GM19023 (cell line): ENCODE results near the gene KRTAP10-2.

ENCODE experiments used
- ATAC-seq: cut with Tn5 transposase; IDR thresholded peaks from one replicate; pipeline ENCODE4 v1.9.1; 2021; ENCODE audit warnings: mild to moderate bottlenecking, moderate library complexity; ENCODE audit not compliant: unreplicated experiment

Gene KRTAP10-2

DNA sequence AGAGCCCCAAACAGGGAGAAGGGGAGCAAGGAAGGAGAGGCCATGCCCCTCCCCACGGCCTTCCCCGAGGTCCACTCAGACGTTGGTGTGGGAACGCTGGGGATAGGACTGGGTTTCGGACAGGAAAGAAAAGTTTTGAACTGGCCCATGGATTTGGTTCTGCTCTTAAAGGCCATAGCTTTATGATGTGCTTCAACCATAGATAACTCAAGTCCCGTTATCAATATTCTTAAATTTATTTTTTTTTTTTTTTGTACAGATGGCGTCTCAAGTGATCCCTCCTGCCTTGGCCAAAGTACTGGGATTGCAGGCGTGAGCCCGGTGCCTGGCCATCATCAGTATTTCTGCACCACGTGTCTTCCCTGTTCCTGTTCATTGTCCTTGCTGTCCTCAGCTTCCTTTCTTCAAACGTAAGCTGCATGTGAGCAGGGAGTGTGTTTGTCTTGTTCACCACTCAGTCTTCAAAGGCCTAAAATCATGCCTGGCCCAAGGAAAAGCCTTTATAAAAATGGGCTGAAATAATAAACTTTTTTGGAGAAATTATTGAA, 10.5 kb downstream of the KRTAP10-2 start:
- ATAC-seq, result no peak

- no peak for ATAC-seq
These were observed 11.2 kb downstream of the KRTAP10-2 start, which contains the start of gene KRTAP10-1 for GRCh38 chr21:44539991-44540666. Gene KRTAP10-1, minus strand, starts transcription at chr21:44540195. Its CDS starts 45 bp downstream, at chr21:44540150.

GRCh38 chr21:44539046-44539445, 12.3 kb downstream of the KRTAP10-2 start:
- no peak for ATAC-seq

GRCh38 chr21:44537930-44538911, 13.1 kb downstream of the KRTAP10-2 start:
- ATAC-seq, result no peak

- ATAC-seq, result no peak
These were observed 15.3 kb downstream of the KRTAP10-2 start for GRCh38 chr21:44535963-44536362.

- ATAC-seq, result no peak
These were observed 16.6 kb downstream of the KRTAP10-2 start for GRCh38 chr21:44534688-44535087.

- no peak for ATAC-seq
These were observed 17.2 kb downstream of the KRTAP10-2 start for GRCh38 chr21:44533891-44534627.

- ATAC-seq, result no peak
These were observed 18.0 kb downstream of the KRTAP10-2 start for GRCh38 chr21:44533121-44533890.

- ATAC-seq, result no peak
These were observed 18.6 kb downstream of the KRTAP10-2 start for GRCh38 chr21:44532712-44533111.

GRCh38 chr21:44531606-44532564, 19.4 kb downstream of the KRTAP10-2 start:
- no peak for ATAC-seq

- no peak for ATAC-seq
These were observed 20.3 kb downstream of the KRTAP10-2 start for GRCh38 chr21:44530903-44531605.

DNA sequence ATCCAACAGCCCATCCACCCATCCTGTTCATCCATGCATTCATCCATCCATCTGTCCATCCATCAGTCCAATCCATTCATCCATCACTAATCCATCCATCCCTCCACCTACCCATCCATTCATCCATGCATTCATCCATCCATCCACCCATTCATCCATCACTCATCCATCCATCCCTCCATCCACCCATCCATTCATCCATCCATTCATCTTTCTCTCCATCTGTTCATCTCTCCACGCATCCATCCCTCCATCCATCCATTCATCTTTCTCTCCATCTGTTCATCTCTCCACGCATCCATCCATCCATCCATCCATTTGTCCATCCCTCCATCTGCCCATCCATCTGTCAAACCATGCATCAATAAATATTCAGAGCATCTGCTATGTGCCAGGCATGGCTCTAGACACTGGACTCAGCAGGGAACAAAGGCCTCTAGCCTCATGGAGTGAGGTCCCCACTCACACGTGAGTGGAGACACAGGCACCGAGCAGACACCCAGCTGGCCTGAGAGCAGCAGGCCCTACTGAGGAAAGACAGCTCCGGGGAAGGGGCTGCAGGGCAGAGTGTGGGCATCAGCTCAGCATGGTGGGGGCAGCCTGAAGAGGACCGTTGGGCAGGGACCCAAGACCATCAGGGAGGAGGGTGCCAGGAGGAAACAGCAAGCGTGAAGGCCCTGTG, 20.9 kb downstream of the KRTAP10-2 start:
- ATAC-seq, result no peak

DNA sequence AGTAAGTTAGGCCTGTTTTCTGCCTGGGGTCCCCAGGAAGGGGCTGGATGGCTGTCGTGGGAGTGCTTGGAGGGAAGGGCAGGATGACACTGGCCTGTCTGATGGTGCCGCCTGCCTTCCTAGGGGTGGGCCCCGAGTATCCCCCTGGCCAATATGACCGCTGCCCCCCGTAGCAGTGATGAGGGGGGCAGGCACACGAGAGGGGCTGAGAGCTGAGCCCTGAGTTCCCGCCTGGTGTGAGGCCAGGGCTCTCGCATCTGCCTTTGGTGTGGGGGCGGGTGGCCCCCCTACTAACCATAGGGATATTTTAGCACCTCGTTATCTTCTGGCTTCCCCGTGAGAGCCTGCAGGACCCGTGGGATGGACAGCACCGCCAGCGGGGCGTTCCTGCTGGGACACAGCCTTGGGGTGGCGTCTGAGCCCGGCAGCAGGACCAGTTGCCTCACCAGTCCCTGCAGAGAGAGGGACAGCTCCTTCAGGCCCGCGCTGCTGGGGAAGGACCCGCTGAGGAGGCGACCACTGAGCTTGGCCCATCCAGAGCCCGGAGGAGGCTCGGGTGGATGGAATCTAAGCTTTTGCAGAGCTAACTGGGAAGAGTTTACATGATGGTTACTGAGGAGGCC, 21.7 kb downstream of the KRTAP10-2 start:
- ATAC-seq, result no peak

- ATAC-seq, result no peak
These were observed 22.3 kb downstream of the KRTAP10-2 start for GRCh38 chr21:44529011-44529421.

DNA sequence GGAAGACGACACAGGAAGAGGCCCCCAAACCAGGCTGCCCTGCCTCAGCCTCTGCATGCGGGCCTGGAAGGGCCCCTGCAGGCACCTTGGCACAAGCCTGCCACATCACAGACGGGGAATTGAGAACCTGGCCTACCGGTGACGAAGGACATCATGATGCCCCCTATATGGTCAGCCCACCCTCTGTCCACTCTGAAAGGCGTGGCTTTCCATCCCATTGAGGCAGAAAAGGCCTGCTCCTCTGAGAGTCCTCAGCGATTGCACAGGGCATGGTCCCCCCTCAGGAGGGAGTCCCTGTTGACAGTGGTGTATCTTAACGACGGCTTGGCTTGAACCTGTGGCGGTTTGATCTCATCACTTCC, 22.7 kb downstream of the KRTAP10-2 start:
- ATAC-seq, result no peak

DNA sequence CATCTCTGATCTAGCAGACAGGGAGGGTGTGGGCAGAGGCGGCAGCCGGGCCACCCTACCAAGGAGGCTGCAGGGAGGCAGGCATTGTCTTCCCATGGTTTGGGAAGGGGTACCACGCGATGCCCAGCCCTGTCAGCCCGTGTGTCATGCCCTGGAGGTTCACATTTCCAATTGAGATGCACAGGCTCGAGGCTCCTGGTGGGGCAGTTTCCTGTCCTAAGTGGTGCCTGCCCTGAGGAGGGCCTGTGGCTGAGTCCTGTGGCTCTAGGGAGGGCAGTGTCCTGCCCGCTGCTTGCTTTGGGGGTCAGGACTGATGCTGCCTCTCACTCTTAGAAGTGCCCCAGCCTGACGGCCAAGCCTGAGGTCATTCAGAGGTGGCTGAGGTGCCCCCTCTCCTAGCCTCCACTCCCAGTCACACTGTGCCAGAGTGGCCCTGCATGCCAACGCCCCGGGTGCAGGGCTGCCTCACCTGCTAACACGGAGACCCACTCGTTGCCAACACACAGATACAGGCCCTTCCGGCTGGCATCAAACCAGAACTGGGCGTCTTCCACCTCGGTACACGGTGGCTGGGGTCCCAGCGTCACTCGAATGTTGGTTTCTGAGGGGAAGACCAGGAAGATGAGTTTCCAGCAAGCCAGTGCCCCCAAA, 23.2 kb downstream of the KRTAP10-2 start:
- no peak for ATAC-seq
